HG02885 (cell line): ENCODE measurements around the gene FAM237B.
"Not testable (repeated sequence)": the region's sequence is repeated elsewhere in the genome, so short reads cannot be mapped to it uniquely, and the experiment has no call there.

Experiments used
- ATAC-seq: cut with Tn5 transposase; IDR thresholded peaks from one replicate; pipeline ENCODE4 v1.9.1; 2021; ENCODE audit warnings: mild to moderate bottlenecking; ENCODE audit not compliant: unreplicated experiment, poor library complexity

Gene FAM237B

DNA sequence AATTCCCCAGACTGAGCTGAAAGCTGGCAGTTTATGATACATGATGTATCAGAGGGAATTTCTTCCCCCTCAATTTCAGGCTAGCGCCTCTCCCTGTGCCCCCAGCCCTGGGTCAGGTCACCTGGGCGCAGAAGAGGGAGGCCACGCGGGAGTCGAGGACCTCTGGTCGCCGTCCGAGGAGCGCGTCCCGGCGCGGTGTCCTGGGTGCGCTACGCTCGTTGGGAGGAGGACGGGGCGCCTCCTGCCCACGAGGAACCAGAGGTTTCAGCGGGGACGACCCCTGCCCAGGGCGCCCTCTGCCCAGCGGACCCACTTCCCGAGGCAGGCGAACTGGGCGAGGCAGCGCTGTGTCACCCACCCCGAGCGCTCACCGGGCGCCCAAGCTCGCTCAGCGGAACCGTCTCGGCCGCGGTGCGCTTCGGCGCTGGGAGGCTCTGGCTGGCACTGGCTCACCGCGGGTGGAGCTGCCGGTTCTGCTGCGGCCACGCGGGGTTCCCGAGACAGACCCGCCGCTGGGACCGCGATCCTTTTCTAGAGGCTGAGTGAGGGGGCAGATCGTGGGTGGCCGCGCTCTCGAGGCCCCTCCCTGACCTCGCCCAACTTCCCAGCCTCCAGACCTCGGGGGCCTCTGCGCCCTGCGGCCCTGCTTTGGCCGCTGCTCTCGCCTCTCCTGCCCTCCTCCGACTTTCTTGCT, at the start of gene FAM237B:
Gene FAM237B, minus strand, starts transcription at position 504 of the 694 bp plus-strand sequence. CDS start 1,556 bp downstream, outside the sequence.
- ATAC-seq: no peak

- no peak for ATAC-seq
These were observed 30.9 kb upstream of the FAM237B start for GRCh38 chr7:90351987-90352386.

DNA sequence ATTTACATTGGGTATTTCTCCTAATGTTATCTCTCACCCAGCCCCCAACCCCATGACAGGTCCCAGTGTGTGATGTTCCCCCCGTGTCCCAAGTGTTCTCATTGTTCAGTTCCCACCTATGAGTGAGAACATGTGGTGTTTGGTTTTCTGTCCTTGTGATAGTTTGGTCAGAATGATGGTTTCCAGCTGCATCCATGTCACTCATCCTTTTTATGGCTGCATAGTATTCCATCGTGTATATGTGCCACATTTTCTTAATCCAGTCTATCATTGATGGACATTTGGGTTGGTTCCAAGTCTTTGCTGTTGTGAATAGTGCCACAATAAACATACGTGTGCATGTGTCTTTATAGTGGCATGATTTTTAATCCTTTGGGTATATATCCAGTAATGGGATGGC, 28.9 kb upstream of the FAM237B start:
- ATAC-seq: not testable (repeated sequence)

- no peak for ATAC-seq
These were observed 28.2 kb upstream of the FAM237B start for GRCh38 chr7:90349305-90349704.

GRCh38 chr7:90347759-90348158, 26.7 kb upstream of the FAM237B start:
- no peak for ATAC-seq

DNA sequence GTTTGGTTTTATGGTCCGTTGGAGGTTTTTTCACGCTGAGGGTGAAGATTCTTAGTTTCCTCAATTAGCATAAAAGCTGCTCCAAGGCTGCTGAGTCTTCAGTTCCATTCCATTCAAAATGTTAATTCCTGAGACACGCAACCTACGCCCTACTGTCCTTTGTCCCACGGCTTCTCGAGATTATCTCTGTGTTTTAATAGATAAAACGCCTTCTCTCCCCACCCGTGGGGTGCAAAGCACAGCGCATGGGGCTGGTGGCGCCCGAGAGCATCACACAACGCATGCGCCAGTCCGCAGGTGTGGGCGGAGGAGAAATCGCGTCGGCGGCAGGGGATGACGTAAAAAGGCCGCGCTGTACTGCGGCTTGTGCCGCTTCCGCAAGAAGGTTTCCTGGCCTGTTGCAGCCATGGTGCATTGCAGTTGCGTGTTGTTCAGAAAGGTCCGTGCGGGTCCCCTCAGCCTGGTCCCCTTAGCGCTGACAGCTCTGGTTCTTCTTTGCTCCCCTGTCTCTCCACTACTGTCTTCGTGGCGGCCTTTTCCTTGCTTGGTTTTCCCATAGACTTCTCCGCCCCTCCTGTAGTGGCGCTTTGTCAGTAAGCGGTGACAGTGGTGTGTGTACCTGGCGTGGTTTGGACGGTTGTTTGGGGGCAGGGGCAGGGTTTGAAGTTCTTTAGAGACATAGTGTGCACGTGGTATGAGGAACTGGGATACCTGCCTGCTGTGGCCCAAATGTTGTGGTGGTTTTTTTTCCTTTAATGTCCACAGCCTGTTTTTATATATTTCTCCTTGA, 25.4 kb upstream of the FAM237B start, which contains the start of gene GTPBP10:
Gene GTPBP10, plus strand, starts transcription at position 381 of the 790 bp plus-strand sequence. Its CDS starts 26 bp downstream, at position 407.
- peak; percentile 94 for ATAC-seq

GRCh38 chr7:90345595-90346335, 24.7 kb upstream of the FAM237B start:
- peak; percentile 14 for ATAC-seq

DNA sequence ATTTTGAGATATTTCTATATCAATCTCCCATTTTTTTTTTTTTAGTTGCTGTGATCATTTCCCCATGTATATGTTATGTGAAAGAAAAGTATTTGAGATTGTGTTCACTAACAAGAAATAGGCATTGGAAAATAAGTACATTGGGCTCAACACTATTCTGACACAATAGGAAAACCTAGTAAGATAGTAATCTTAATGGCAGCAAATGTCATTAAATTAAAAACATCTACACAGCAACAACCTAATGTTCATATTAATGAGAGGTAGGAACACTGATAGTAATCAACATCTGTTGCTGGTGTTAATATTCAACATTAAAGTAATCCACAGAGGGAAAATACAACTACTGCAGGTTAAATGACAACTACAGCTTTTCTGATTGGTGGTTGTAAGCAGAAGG, 23.9 kb upstream of the FAM237B start:
- ATAC-seq: no peak

- peak; percentile 38 for ATAC-seq
These were observed 16.0 kb upstream of the FAM237B start for GRCh38 chr7:90337106-90337505.

GRCh38 chr7:90334926-90335325, 13.8 kb upstream of the FAM237B start:
- not testable (repeated sequence) for ATAC-seq

DNA sequence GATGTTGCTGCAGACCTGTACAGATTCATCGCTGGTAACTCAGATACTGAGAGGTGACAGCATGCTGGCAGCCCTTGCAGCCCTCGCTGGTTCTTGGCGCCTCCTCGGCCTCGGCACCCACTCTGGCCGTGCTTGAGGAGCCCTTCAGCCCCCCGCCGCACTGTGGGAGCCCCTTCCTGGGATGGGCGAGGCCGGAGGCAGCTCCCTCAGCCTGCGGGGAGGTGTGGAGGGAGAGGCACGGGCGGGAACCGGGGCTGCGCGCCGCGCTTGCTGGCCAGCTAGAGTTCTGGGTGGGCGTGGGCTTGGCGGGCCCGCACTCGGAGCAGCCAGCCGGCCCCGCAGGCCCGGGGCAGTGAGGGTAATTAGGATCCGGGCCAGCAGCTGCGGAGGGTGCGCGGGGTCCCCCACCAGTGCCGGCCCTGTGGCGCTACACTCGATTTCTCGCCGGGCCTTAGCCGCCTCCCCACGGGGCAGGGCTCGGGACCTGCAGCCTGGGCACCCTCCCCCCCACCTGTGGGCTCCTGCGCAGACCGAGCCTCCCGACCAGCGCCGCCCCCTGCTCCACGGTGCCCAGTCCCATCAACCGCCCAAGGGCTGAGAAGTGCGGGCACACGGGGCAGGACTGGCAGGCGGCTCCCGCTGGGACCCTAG, 13.2 kb upstream of the FAM237B start:
- ATAC-seq: no peak

DNA sequence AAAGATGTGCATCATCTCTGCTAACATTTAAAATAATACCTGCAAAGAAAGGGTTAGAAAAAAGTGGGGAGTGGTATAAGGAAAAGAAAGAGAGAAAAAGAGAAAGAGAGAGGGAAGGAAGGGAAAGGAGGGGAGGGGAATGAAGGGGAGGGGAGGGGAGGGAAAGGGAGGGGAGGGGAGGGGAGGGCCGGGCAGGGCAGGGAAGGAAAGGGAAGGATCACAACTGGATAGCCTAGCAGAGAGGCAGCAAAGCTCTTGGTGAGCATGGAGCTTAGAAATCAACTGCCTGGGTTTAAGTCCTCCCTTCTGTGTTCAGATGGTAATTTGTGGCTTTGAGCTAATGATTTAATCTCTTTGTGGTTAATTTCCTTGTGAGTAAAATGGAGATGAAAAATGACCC, 5.4 kb upstream of the FAM237B start:
- no peak for ATAC-seq

GRCh38 chr7:90322837-90323236, 1.7 kb upstream of the FAM237B start:
- no peak for ATAC-seq

GRCh38 chr7:90320418-90320800, 695 bp downstream of the FAM237B start:
- ATAC-seq: no peak

- ATAC-seq: no peak
These were observed 1.1 kb downstream of the FAM237B start for GRCh38 chr7:90320014-90320413.

DNA sequence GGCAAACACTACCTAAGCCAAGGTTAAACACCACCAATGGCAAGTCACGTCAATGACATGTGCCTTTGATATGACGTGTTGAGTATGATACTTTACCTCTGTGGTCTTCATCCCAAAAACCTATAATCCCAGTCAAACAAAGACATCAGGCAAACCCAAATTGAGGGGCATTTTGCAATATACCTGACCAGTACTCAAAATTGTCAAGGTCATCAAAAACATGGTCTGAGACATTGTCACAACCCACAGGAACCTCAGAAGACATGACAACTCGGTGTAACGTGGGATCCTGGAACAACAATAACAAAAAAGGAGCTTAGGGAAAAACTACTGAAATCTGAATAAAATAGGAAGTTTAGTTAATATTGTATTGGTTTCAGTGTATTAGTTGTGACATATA, 7.2 kb downstream of the FAM237B start:
- ATAC-seq: no peak

DNA sequence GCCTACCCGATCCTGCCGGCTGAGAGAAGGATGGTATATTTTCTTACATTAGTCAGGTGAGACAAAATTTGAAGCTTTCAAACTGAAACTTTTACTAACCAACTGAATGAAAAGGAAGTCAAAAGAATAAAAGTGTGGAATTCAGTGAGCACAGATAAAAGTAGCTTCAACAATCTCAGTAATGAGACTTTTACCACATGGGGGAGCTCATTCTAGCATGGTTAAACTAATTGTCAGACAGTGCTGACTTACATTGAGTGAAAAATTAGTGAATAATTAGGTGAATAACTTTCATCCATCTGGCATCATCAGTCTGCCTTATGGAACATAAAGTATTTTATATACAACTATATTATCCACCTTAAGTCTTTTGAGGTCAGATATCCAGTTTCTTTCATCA, 8.4 kb downstream of the FAM237B start:
- peak; percentile 48 for ATAC-seq

- no peak for ATAC-seq
These were observed 9.9 kb downstream of the FAM237B start for GRCh38 chr7:90311175-90311574.

DNA sequence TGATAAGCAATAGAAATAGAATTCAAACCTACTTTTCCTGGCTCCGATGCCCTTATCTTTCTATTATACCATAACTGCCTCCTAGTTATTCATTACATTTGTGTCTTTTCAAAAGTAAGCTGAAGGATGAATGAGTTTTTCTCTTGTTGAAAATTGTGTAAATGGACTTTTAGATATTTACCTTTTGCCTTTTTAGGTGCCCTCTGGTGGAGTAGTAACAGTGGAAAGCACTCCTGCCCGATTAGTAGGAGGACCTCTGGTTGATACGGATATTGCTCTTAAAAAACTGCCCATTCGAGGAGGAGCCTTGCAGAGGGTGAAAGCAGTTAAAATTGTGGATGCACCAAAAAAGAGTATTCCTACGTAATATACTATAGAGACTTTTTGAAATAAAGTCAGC, 11.2 kb downstream of the FAM237B start:
- no peak for ATAC-seq

DNA sequence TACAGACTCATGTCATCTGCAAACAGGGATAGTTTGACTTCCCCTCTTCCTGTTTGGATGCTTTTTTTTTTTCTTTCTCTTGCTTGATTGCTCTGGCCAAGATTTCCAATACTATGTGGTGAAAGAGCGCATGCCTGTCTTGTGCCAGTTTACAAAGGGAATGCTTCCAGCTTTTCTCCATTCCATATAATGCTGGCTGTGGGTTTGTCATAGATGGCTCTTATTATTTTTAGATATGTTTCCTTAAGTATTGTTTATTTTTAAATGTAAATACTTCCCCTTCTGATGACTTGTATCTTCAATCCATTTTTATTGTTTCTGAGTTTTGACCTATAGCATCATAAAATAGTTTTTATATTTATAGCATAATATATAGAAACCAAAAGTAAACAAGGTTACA, 17.9 kb downstream of the FAM237B start:
- no peak for ATAC-seq
